Melanocyte of skin (primary cell): ENCODE data around the gene DCTPP1. TPM values are rescaled to one million over a fixed set of nuclear protein-coding genes. Genes with fewer than 3 reads are reported as not detected.

Source experiments
- small RNA-seq, 2 donors: library from RNA; depleted of rRNA; stranded (forward); fragments of <200 nt; gene quantifications; one replicate each; pipeline ENCODE3, GENCODE V24; 2012
- total RNA-seq, 2 donors: library from RNA; depleted of rRNA; stranded (reverse); fragments of >200 nt; gene quantifications; 2 replicates each; pipeline ENCODE4 v1.2.3, GENCODE V29; 2012

Gene DCTPP1
- total RNA-seq, result 10 to 100 TPM; 13.4 to 52.6 TPM

DNA sequence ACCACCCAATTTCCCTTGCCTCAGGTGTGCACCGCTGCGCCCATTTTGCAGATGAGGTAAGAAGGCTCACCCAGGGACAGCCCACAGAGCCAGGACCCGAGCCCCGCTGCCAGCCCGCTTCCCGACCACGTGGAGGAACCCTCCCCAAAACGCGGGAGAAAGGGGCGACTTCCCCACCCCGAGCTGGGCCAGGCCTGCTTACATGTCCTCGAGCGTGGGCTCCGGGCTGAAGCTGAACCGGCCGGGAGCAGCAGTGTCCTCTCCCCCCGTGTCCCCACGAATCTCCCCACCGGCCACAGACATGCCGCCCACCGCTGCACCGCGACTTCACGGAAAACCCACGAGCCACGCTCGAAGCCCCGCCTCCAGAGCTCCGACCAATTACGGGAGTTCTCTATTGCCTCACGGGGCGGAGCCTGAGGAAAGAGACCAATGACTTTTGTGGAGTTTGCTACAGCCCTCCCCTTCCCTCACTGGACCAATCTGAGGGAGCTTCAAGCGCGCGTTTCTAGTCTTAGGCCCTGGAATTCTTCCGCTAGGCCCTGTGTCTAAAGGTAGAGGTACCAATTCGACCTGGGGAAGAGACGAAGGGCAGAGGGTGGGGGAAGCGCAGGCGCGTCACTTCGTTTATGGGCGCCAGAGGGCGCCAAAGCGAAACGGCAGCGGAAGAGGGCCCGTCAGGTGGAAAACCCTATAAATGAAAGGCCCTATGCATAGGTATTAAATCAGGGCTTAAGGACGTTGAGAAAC lies at the start of gene DCTPP1:
Gene DCTPP1 (minus strand): TSS at position 353 of the 750 bp plus-strand sequence. CDS start 50 bp downstream, at position 303.

DNA sequence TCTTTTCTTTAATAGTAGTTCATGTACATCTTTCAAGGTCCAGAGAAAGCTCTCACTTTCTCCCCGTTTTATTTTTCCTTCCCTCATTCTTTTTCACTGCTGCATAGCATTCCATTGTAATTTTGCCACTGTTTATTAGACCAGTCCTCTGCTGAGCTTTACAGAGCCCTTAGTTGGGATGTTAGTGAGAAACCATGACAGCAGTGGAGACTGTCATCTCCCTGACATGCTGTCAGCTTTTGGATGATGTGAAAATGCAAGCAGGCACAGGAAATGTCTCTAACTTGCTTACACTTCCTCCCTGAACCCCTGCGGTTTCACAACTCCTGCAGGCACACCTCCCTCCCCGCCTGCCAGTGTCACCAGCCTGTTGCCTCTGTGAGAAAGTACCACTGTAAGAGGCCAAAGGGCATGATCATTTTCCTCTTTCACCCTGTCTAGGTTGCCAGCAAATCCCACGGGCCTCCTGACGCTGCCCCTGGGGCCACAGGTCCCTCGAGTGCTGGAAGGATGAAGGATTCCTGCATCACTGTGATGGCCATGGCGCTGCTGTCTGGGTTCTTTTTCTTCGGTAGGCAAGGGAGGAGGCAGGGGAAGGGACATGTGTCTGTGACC lies 42.6 kb upstream of the DCTPP1 start, which contains the start of gene ITGAL:
Gene ITGAL (plus strand): TSS at position 415 of the 615 bp plus-strand sequence. CDS start 96 bp downstream, at position 511.

DNA sequence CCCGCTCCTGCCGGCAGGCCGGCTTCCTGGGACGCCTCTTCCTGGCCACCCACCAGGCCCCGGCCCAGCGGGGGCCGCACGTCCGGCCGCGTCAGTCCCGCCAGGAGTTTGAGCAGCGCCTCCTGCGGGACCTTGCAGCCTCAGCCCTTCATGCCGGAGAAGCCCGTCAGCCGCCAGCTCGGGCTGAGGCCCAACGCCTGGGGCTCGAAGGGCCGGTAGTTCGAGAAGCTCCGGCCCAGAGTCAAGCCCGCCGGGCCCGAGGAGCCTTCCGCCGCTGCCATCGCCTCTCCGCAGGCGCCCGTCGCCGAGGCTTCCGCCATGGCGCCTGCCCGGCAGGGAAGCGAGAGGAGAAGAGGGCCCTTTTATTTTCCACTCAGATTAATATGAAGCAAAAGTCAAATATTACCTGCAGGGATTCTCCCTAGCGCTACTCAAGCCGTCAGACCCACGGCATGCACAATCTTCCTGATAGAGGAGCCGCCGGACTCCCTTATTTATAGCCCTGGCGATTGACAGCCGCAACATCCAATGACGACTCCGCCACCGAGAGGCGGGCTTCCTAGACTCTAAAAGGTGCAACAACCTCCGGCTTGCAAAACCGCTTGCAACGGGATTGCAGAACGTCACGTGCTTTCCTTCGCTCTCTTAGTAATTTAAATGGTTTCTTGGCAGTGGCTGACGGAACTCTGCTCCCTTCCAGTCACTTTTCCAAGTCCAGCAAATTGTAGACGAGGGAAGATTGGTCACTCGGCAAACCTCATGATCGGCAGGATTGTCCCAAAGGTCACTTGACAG lies 15.8 kb upstream of the DCTPP1 start, which contains the start of gene SEPHS2:
Gene SEPHS2 (minus strand): TSS at position 467 of the 795 bp plus-strand sequence. CDS start 147 bp downstream, at position 320.

DNA sequence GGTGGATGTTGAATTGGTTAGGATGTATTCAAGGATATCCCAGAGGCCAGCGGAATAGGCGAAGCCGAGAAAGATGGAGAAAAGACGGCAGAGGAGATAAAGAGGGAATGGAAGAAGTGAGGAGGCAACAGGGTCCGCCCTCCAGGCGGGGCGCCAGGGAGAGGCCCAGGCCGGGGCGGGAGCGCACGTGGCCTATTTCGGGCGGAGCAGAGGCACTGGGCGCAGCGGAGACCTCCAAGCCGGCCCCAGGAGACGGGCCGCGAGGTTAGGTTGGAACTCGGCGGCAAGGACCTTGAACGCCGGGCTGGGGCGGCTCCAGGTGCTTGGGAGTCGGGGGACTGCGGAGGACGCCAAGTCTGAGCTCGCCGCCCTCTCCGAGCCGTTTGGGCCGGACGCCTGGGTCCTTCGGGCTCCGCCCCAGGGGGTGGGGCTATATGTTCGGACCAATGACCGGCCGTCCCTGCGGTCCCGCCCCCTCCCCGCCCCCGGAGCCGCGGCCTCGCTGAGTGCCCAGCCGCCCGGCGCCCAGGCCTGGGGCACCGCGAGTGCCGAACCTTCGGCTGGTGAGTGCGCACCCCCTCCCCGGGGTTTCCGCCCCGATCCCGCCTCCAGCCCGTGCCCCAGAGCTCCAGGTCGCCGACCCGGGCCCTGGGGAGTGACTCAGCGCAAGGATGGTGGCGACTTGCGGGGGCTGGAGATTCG lies 22.6 kb downstream of the DCTPP1 start, which contains the start of gene ZNF771:
Gene ZNF771 (plus strand): TSS at position 505 of the 702 bp plus-strand sequence. CDS start 448 bp downstream, outside the sequence.

GRCh38 chr16:30395155-30395991 lies 34.5 kb downstream of the DCTPP1 start, which contains the start of gene ZNF48:
ZNF48 (plus strand) TSS chr16:30395420; CDS start chr16:30395795, 375 bp downstream.

DNA sequence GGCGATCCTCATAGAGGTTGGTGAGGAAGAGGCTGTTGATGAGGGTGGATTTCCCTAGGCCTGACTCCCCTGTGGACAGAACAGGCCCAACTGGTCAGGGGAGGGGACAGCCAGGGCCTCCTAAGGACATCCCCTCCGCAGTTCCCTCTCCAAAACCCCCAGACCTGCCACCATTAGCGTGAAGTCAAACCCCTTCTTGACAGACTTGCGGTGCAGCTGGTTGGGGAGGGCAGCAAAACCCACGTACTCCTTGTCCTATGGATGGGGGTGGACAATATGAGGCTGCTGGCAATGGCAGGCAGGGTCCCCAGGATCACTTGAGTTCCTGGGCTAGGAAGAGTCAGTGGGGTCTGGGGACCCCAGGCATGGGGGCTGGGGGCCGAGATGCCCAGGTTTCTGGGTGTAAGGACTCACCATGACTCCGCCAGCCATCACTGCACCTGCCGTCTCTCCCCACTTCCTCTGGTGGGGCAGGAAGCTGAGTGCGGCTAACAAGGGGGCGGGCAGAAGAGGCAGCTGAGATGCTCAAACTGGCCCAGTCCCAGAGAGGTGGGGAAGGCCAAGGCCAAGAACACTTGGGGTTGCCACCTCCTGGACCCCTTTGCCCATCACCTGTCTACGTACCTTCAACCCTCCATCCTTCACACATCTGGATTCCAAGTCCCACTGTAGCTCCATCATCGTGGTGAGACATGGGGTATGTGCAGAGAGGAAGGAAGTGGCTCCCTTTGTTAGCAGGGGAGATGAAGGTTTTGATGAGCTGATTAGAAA lies 47.5 kb downstream of the DCTPP1 start, which contains the start of gene SEPTIN1:
Gene SEPTIN1 (minus strand): TSS at position 451 of the 771 bp plus-strand sequence. CDS start 19 bp downstream, at position 432.

GRCh38 chr16:30374538-30374937 lies 55.3 kb downstream of the DCTPP1 start, which contains the start of gene MYL11:
MYL11 (plus strand) TSS chr16:30374802; CDS start chr16:30374858, 56 bp downstream.

Small RNAs within 50 kb of the gene (small RNA-seq; reads per million reads assigned to genes)
- 0 reads per million in 2 donors for gene RF00019
- 8.2 to 13.8 reads per million in 2 donors for gene RF00406

Other genes with a start within 250 kb of the DCTPP1 start
- gene CORO1A, start 246.4 kb downstream of the DCTPP1 start, total RNA-seq, result 1 to 10 TPM in 1 of 2 donors, under 1 TPM in 1; 0.69 to 1.3 TPM
- 100 to 1,000 TPM; 189 to 253 TPM for gene BOLA2B, start 236.4 kb downstream of the DCTPP1 start, total RNA-seq
- gene SLX1A, start 236.2 kb downstream of the DCTPP1 start, total RNA-seq, result 10 to 100 TPM; 28.6 to 51.3 TPM
- gene SULT1A3, start 230.8 kb downstream of the DCTPP1 start, total RNA-seq, result 1 to 10 TPM; 1.4 to 3.3 TPM
- 1 to 10 TPM in 1 of 2 donors, under 1 TPM in 1; 1.00 to 5.2 TPM for gene NPIPB13, start 181.6 kb downstream of the DCTPP1 start, total RNA-seq
- gene CD2BP2, start 74.7 kb downstream of the DCTPP1 start, total RNA-seq, result 10 to 100 TPM; 27.9 to 31.3 TPM
- 10 to 100 TPM; 28.2 to 35.6 TPM for gene TBC1D10B, start 59.5 kb downstream of the DCTPP1 start, total RNA-seq
- gene MYL11, start 55.2 kb downstream of the DCTPP1 start, total RNA-seq, result not detected
- not detected for gene SEPTIN1, start 47.5 kb downstream of the DCTPP1 start, total RNA-seq
- gene ZNF48, start 34.6 kb downstream of the DCTPP1 start, total RNA-seq, result 1 to 10 TPM; 5.7 to 5.9 TPM
- 10 to 100 TPM in 1 of 2 donors, 1 to 10 TPM in 1; 9.3 to 13.3 TPM for gene ZNF771, start 22.4 kb downstream of the DCTPP1 start, total RNA-seq
- gene SEPHS2, start 15.8 kb upstream of the DCTPP1 start, total RNA-seq, result 10 to 100 TPM; 20.0 to 21.3 TPM
- gene ITGAL, start 42.7 kb upstream of the DCTPP1 start, total RNA-seq, result not detected
- 10 to 100 TPM; 23.1 to 26.3 TPM for gene ZNF768, start 96.5 kb upstream of the DCTPP1 start, total RNA-seq
- 10 to 100 TPM; 13.7 to 15.5 TPM for gene ZNF747, start 104.8 kb upstream of the DCTPP1 start, total RNA-seq
- gene ZNF764, start 128.3 kb upstream of the DCTPP1 start, total RNA-seq, result 1 to 10 TPM; 5.3 to 7.2 TPM
- gene ZNF688, start 141.7 kb upstream of the DCTPP1 start, total RNA-seq, result 10 to 100 TPM; 14.8 to 18.6 TPM
- 1 to 10 TPM; 6.7 to 7.9 TPM for gene ZNF785, start 155.7 kb upstream of the DCTPP1 start, total RNA-seq
- 10 to 100 TPM in 1 of 2 donors, 1 to 10 TPM in 1; 7.6 to 79.6 TPM for gene ZNF689, start 180.4 kb upstream of the DCTPP1 start, total RNA-seq
- gene PRR14, start 220.9 kb upstream of the DCTPP1 start, total RNA-seq, result 10 to 100 TPM in 1 of 2 donors, 1 to 10 TPM in 1; 9.3 to 17.9 TPM
- 10 to 100 TPM; 18.6 to 20.6 TPM for gene FBRS, start 228.4 kb upstream of the DCTPP1 start, total RNA-seq